KMS-11 (cell line): Measurements from ENCODE around the gene KCNF1.

Experiments used
- H2AFZ ChIP-seq: fragments of 200-600 bp; sonication (generic); 2 replicates; pipeline ENCODE4 v1.6.1; 2016; ENCODE audit warnings: antibody characterized with exemption, mixed run types, low read depth
- H3K27ac ChIP-seq: fragments of 200-600 bp; sonication (generic); 2 replicates; pipeline ENCODE4 v1.6.1; 2016; ENCODE audit warnings: mild to moderate bottlenecking, mixed run types
- H3K27me3 ChIP-seq: fragments of 200-600 bp; sonication (generic); 2 replicates; pipeline ENCODE4 v1.6.1; 2017; ENCODE audit warnings: mild to moderate bottlenecking, low read depth, mixed run types, moderate library complexity; ENCODE audit not compliant: insufficient read depth
- H3K36me3 ChIP-seq: fragments of 200-600 bp; sonication (generic); 2 replicates; pipeline ENCODE4 v1.6.1; 2017; ENCODE audit warnings: mild to moderate bottlenecking, mixed run types; ENCODE audit not compliant: insufficient read depth
- H3K4me1 ChIP-seq: fragments of 200-600 bp; sonication (generic); 2 replicates; pipeline ENCODE4 v1.6.1; 2016; ENCODE audit warnings: mild to moderate bottlenecking, low read depth, mixed run types; ENCODE audit not compliant: poor library complexity, severe bottlenecking
- H3K4me2 ChIP-seq: fragments of 200-600 bp; sonication (generic); 2 replicates; pipeline ENCODE4 v1.7.0; 2016; ENCODE audit warnings: mild to moderate bottlenecking, mixed run types
- H3K4me3 ChIP-seq: fragments of 200-600 bp; sonication (generic); IDR thresholded peaks from 2 replicates; pipeline ENCODE4 v1.6.1; 2017; ENCODE audit warnings: low read depth, low read length, mixed read lengths; ENCODE audit not compliant: insufficient read depth
- H3K79me2 ChIP-seq: fragments of 200-600 bp; sonication (generic); 2 replicates; pipeline ENCODE4 v1.6.1; 2016; ENCODE audit warnings: low read depth, mixed run types; ENCODE audit not compliant: insufficient read depth
- H3K9ac ChIP-seq: fragments of 200-600 bp; sonication (generic); 2 replicates; pipeline ENCODE4 v1.6.1; 2016; ENCODE audit warnings: mild to moderate bottlenecking, mixed run types
- H4K20me1 ChIP-seq: fragments of 200-600 bp; sonication (generic); 2 replicates; pipeline ENCODE4 v1.6.1; 2016; ENCODE audit warnings: mild to moderate bottlenecking, mixed run types; ENCODE audit not compliant: insufficient read depth
- CTCF ChIP-seq: fragments of 200-600 bp; sonication (generic); conservative IDR thresholded peaks from 2 replicates; pipeline ENCODE4 v1.6.1; 2017; ENCODE audit warnings: low read depth, mild to moderate bottlenecking, antibody characterized with exemption, low read length, moderate library complexity, mixed read lengths

The KCNF1 gene

GRCh38 chr2:10933700-10934225, 22.0 kb downstream of the KCNF1 start:
- Histone ChIP-seq H3K27ac (no peak overlapping the region), H4K20me1 (no peaks in the 10 kb centered on the region), H3K79me2 (no peaks in the 10 kb centered on the region), H3K27me3 (no peaks in the 10 kb centered on the region), H3K36me3 (no peaks in the 10 kb centered on the region), H3K4me3 (no peak overlapping the region), H3K4me1 (no peaks in the 10 kb centered on the region), H2AFZ (no peak overlapping the region), H3K4me2 (no peak overlapping the region), H3K9ac (no peak overlapping the region)
- TF ChIP-seq CTCF = no peak

GRCh38 chr2:10934308-10934978, 22.7 kb downstream of the KCNF1 start:
- no peaks in the 10 kb centered on the region for H3K4me1 ChIP-seq
- no peak overlapping the region for H3K9ac ChIP-seq
- TF ChIP-seq CTCF = no peak
- no peaks in the 10 kb centered on the region for H3K27me3 ChIP-seq
- no peaks in the 10 kb centered on the region for H3K36me3 ChIP-seq
- H2AFZ ChIP-seq = no peak overlapping the region
- H3K4me3 ChIP-seq = no peak overlapping the region
- H3K4me2 ChIP-seq = no peak overlapping the region
- H4K20me1 ChIP-seq = no peaks in the 10 kb centered on the region
- no peak overlapping the region for H3K27ac ChIP-seq
- no peaks in the 10 kb centered on the region for H3K79me2 ChIP-seq

- no peaks in the 10 kb centered on the region for H4K20me1 ChIP-seq
- no peak for TF ChIP-seq CTCF
Observed at GRCh38 chr2:10934979-10935350, 23.2 kb downstream of the KCNF1 start.

GRCh38 chr2:10935366-10935918, 23.7 kb downstream of the KCNF1 start:
- Histone ChIP-seq H3K9ac (no peak overlapping the region), H3K4me1 (no peaks in the 10 kb centered on the region), H4K20me1 (no peaks in the 10 kb centered on the region), H3K79me2 (no peaks in the 10 kb centered on the region), H3K4me2 (no peak overlapping the region), H3K27me3 (no peaks in the 10 kb centered on the region), H3K27ac (no peak overlapping the region), H2AFZ (no peak overlapping the region), H3K4me3 (no peak overlapping the region), H3K36me3 (no peaks in the 10 kb centered on the region)
- no peak for TF ChIP-seq CTCF

More at GRCh38 chr2:10934979-10935350, 23.2 kb downstream of the KCNF1 start:
- Histone ChIP-seq H3K9ac (no peak overlapping the region), H3K4me3 (no peak overlapping the region), H3K4me2 (no peak overlapping the region), H3K4me1 (no peaks in the 10 kb centered on the region), H3K27ac (no peak overlapping the region), H2AFZ (no peak overlapping the region), H3K36me3 (no peaks in the 10 kb centered on the region), H3K27me3 (no peaks in the 10 kb centered on the region), H3K79me2 (no peaks in the 10 kb centered on the region)
